ENCODE results near the gene TMC5. TPM values are rescaled to one million over a fixed set of nuclear protein-coding genes. Genes with fewer than 3 reads are reported as not detected.
A peak's percentile ranks its signal among the peaks of the same experiment; 100 is the strongest.

Gene TMC5
- total RNA-seq, 2 experiments from 2014 or later, result not detected

DNA sequence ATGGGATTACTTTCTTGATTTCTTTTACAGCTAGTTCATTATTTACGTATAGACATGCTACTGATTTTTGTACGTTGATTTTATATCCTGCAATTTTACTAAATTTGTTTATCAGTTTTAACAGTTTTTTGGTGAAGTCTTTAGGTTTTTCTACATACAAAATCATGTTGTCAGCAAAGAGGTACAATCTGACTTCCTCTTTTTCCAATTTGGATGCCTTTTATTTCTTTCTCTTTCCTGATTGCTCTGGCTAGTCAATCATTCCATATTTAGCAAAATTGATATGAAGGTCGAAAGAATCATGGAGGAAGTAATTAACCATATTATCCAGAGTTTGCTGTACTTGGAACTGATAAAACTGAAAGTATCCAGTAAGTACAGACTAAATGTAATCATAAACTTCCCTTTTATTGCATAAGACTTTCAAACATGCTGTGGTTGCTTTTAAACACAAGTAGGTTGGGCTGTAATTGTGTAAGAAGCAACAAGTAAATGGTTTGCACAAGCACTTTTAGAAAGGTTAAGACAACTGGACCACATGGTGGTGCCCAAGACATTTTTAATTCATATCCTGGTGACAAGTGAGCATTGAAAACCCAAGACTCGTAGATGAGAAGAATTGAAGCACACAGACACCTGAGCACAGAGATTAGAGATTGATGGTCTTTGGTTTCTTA is 95.8 kb downstream of the TMC5 start:
- Mint-ChIP-seq H3K27me3 (no peaks in the 10 kb centered on the region), H3K4me1 (ENCODE audit: low read depth) (peaks cover 40% of the 10 kb centered on the region), H3K4me3 (no peak overlapping the region), H3K9me3 (no peaks in the 10 kb centered on the region), H3K27ac (no peak overlapping the region), H3K36me3 (ENCODE audit: low read depth) (peaks cover 70% of the 10 kb centered on the region)
- no peaks in the 10 kb centered on the region for H3K27me3 ChIP-seq (ENCODE audit: control insufficient read depth in 1 of 2, insufficient read depth in 2 of 2, low read length in 2 of 2)
- no peak overlapping the region for H3K4me3 ChIP-seq (ENCODE audit: low read length)
- DNase-seq, result peak in 3 of 14 experiments; percentile 10 to 20 (median 16)
- ChIA-PET POLR2A (no interaction called here), CTCF (interaction anchor here (0.6 to 1.5 kb wide), 3 partner anchors 11 to 633 kb away, joined by 3 to 4 read pairs (median 4); no protein-coding TSS in a partner anchor)
- H3K4me1 ChIP-seq (ENCODE audit: insufficient read depth, low read length), result peaks cover 5% of the 10 kb centered on the region
- ATAC-seq (ENCODE audit: poor library complexity), result no peak
- H3K36me3 ChIP-seq (ENCODE audit: insufficient read depth, low read length), result peaks cover 55% of the 10 kb centered on the region
- no peaks in the 10 kb centered on the region for H3K9me3 ChIP-seq (ENCODE audit: control insufficient read depth in 1 of 2, insufficient read depth in 1 of 2, low read length in 2 of 2)
- intact Hi-C loops (cut with DNase I, micrococcal nuclease), result no loop called here
- TF ChIP-seq, protein P1, sequence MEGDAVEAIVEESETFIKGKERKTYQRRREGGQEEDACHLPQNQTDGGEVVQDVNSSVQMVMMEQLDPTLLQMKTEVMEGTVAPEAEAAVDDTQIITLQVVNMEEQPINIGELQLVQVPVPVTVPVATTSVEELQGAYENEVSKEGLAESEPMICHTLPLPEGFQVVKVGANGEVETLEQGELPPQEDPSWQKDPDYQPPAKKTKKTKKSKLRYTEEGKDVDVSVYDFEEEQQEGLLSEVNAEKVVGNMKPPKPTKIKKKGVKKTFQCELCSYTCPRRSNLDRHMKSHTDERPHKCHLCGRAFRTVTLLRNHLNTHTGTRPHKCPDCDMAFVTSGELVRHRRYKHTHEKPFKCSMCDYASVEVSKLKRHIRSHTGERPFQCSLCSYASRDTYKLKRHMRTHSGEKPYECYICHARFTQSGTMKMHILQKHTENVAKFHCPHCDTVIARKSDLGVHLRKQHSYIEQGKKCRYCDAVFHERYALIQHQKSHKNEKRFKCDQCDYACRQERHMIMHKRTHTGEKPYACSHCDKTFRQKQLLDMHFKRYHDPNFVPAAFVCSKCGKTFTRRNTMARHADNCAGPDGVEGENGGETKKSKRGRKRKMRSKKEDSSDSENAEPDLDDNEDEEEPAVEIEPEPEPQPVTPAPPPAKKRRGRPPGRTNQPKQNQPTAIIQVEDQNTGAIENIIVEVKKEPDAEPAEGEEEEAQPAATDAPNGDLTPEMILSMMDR (IDR thresholded peaks at IDR 0.05), result no peak
- no peak overlapping the region for H3K27ac ChIP-seq (ENCODE audit: low read depth in 1 of 2, low read length in 2 of 2)

DNA sequence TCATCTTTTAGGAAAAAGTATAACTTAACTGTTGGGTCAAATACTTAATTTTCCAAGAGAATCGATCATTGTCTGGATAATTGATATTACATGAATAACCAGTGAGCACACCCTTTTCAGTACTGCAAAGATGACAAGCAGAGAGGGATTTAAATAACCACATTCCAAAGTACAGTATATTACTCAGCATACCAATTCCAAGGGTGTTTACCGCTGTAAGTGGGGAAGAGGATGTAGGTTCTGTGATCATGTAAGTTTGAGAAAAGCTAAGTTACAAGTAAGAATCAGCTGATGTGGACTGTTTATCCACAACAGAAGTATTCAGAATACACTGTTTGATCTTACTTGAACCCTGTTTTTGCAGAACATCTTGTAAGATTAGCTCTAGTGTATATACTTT is 98.1 kb downstream of the TMC5 start:
- DNase-seq (no peak), ATAC-seq (ENCODE audit: poor library complexity) (no peak)
- H3K27ac Mint-ChIP-seq, result no peak overlapping the region
- TF ChIP-seq, protein P1 (IDR thresholded peaks at IDR 0.05), result no peak
- H3K9me3 ChIP-seq (ENCODE audit: control insufficient read depth in 1 of 2, insufficient read depth in 1 of 2, low read length in 2 of 2), result no peaks in the 10 kb centered on the region
- peaks cover 62% of the 10 kb centered on the region for H3K36me3 Mint-ChIP-seq (ENCODE audit: low read depth)
- intact Hi-C loops (cut with DNase I, micrococcal nuclease), result no loop called here
- H3K27me3 Mint-ChIP-seq, result no peaks in the 10 kb centered on the region
- no peak overlapping the region for H3K4me3 ChIP-seq (ENCODE audit: low read length)
- no peaks in the 10 kb centered on the region for H3K9me3 Mint-ChIP-seq
- H3K4me1 Mint-ChIP-seq (ENCODE audit: low read depth), result peaks cover 54% of the 10 kb centered on the region
- peaks cover 23% of the 10 kb centered on the region for H3K4me1 ChIP-seq (ENCODE audit: insufficient read depth, low read length)
- no peak overlapping the region for H3K27ac ChIP-seq (ENCODE audit: low read depth in 1 of 2, low read length in 2 of 2)
- peaks cover 38% of the 10 kb centered on the region for H3K36me3 ChIP-seq (ENCODE audit: insufficient read depth, low read length)
- POLR2A ChIA-PET, result interaction anchor here (1.3 kb wide), 1 partner anchor 449 kb away, joined by 3 read pairs; the partner anchor contains the start of gene COQ7
- no peaks in the 10 kb centered on the region for H3K27me3 ChIP-seq (ENCODE audit: control insufficient read depth in 1 of 2, insufficient read depth in 2 of 2, low read length in 2 of 2)
- no peak overlapping the region for H3K4me3 Mint-ChIP-seq
- CTCF ChIA-PET, result interaction anchor here (1.4 kb wide), 1 partner anchor 39 kb away, joined by 4 read pairs; the partner anchor contains the start of gene VPS35L

DNA sequence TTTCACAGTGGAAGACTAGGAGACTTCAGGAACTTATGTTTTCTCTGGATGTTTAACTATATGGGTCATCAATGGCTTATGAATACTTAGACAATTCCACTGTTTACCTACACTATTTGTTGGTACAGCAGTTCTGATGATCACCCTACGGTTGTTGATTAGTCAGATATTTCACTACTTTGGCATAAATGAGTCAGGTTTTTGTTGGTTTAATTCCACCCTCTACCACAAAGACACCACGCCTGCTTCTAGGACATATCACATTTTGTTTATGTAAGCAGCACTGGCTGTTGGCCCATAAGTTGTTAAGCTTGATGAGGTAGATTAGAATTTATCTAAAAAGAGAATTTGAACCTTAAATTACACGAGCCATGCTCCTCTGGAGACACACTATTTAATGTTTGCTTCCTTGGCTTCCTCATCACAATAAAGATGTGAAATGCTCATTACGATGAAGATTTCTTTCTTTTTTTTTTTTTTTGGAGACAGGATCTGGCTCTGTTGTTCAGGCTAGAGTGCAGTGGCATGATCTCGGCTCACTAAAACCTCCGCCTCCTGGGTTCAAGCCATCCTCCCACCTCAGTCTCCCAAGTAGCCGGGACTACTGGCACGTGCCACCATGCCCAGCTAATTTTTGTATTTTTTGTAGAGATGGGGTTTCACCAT is 99.9 kb downstream of the TMC5 start:
- CTCF ChIA-PET, result interaction anchor here (0.9 to 1.1 kb wide), 2 partner anchors 38 to 44 kb away, joined by 3 to 5 read pairs; partner anchors contain the start of gene VPS35L
- Histone ChIP-seq H3K27ac (ENCODE audit: low read depth in 1 of 2, low read length in 2 of 2) (no peak overlapping the region), H3K9me3 (ENCODE audit: control insufficient read depth in 1 of 2, insufficient read depth in 1 of 2, low read length in 2 of 2) (no peaks in the 10 kb centered on the region), H3K4me1 (ENCODE audit: insufficient read depth, low read length) (peaks cover 37% of the 10 kb centered on the region), H3K27me3 (ENCODE audit: control insufficient read depth in 1 of 2, insufficient read depth in 2 of 2, low read length in 2 of 2) (no peaks in the 10 kb centered on the region), H3K4me3 (ENCODE audit: low read length) (no peak overlapping the region), H3K36me3 (ENCODE audit: insufficient read depth, low read length) (peaks cover 33% of the 10 kb centered on the region)
- Mint-ChIP-seq H3K4me1 (ENCODE audit: low read depth) (peaks cover 68% of the 10 kb centered on the region), H3K27me3 (no peaks in the 10 kb centered on the region), H3K4me3 (no peak overlapping the region), H3K9me3 (no peaks in the 10 kb centered on the region), H3K36me3 (ENCODE audit: low read depth) (peaks cover 56% of the 10 kb centered on the region), H3K27ac (peak overlapping the region; percentile 1)
- TF ChIP-seq, protein P1 (IDR thresholded peaks at IDR 0.05), result no peak
- ATAC-seq (ENCODE audit: poor library complexity) (no peak), DNase-seq (peak in 2 of 14 experiments; percentile 10 to 19)
- intact Hi-C loops (cut with DNase I, micrococcal nuclease), result no loop called here
- POLR2A ChIA-PET, result no interaction called here
